Stimulated activated CD8-positive, alpha-beta memory T cell treated with anti-CD3 and anti-CD28 coated beads, Interleukin-15, amount 100 ng/mL, for 4 hours (primary cell): ENCODE measurements around the gene SART1.

Experiments
- DNase-seq, 2 donors: peaks; one replicate each; pipeline ENCODE4 v3.0.0-alpha.2; 2020; ENCODE audit warnings: low read depth in 2 of 2

Gene SART1

GRCh38 chr11:65961267-65962140 is at the start of gene SART1:
TSS of gene SART1 (plus strand) at chr11:65961734. CDS start at chr11:65961781, 47 bp downstream.
- peak; percentile 93 to 95 for DNase-seq

GRCh38 chr11:65912845-65913244 is 48.7 kb upstream of the SART1 start:
- DNase-seq = no peak

- no peak for DNase-seq
These were observed 46.3 kb upstream of the SART1 start for GRCh38 chr11:65915101-65915820.

- no peak for DNase-seq
These were observed 45.7 kb upstream of the SART1 start for GRCh38 chr11:65915821-65916251.

GRCh38 chr11:65916391-65916790 is 45.1 kb upstream of the SART1 start:
- no peak for DNase-seq

GRCh38 chr11:65917077-65917433 is 44.5 kb upstream of the SART1 start:
- no peak for DNase-seq

- DNase-seq = no peak
These were observed 43.9 kb upstream of the SART1 start for GRCh38 chr11:65917434-65918210.

GRCh38 chr11:65918211-65919140 is 43.1 kb upstream of the SART1 start, which contains the start of gene C11orf68:
TSS of gene C11orf68 (minus strand) at chr11:65919062. CDS start at chr11:65919031, 31 bp downstream.
- no peak for DNase-seq

GRCh38 chr11:65919141-65919572 is 42.4 kb upstream of the SART1 start, which contains the start of gene DRAP1:
TSS of gene DRAP1 (plus strand) at chr11:65919426. CDS start at chr11:65919502, 76 bp downstream.
- DNase-seq = peak; percentile 97 to 99

GRCh38 chr11:65919573-65920371 is 41.8 kb upstream of the SART1 start:
- no peak for DNase-seq

- no peak for DNase-seq
These were observed 41.1 kb upstream of the SART1 start for GRCh38 chr11:65920372-65920802.

- DNase-seq = no peak
These were observed 40.4 kb upstream of the SART1 start for GRCh38 chr11:65921033-65921555.

- DNase-seq = no peak
These were observed 39.7 kb upstream of the SART1 start for GRCh38 chr11:65921876-65922275.

GRCh38 chr11:65922565-65922964 is 39.0 kb upstream of the SART1 start:
- no peak for DNase-seq

GRCh38 chr11:65925397-65925796 is 36.1 kb upstream of the SART1 start:
- DNase-seq = no peak

GRCh38 chr11:65927904-65928397 is 33.6 kb upstream of the SART1 start:
- peak; percentile 39 to 66 for DNase-seq

- no peak for DNase-seq
These were observed 32.9 kb upstream of the SART1 start for GRCh38 chr11:65928667-65929066.

GRCh38 chr11:65931773-65932557 is 29.6 kb upstream of the SART1 start:
- DNase-seq = no peak

- no peak for DNase-seq
These were observed 29.0 kb upstream of the SART1 start for GRCh38 chr11:65932558-65932919.
